Common myeloid progenitor, CD34-positive (primary cell): Measurements from ENCODE around the gene ADAMTS5.

Experiments
- CTCF ChIA-PET: fragments of 350-600 bp; sonication (Branson Sonifier 250); formaldehyde crosslinking; loops from one replicate; lab custom pipeline; 2021; ENCODE audit warnings: antibody characterized with exemption; lab: Charles Lee
- POLR2A ChIA-PET: fragments of 350-600 bp; sonication (Branson Sonifier 250); formaldehyde crosslinking; loops from one replicate; lab custom pipeline; 2021; ENCODE audit warnings: antibody characterized with exemption; lab: Charles Lee
- DNase-seq, 3 donors: peaks; one replicate each; pipeline versions ENCODE4 v3.0.0 to v3.0.0-alpha.2; 2013
- H3K27ac ChIP-seq, 2 experiments: 1 replicate in 1 of 2; 2 replicates in 1 of 2; pipeline ENCODE4 v1.7.0; 2013; ENCODE audit warnings: inconsistent platforms in 2 of 2, low read length in 2 of 2, mild to moderate bottlenecking in 2 of 2, low read depth in 1 of 2, moderate library complexity in 1 of 2; ENCODE audit not compliant: severe bottlenecking in 2 of 2, insufficient read depth in 1 of 2, poor library complexity in 1 of 2
- H3K27me3 ChIP-seq, 5 experiments: replicated peaks in 2 of 5; 1 replicate in 3 of 5; 2 replicates in 2 of 5; pipeline versions ENCODE4 v1.6.1 to v1.7.0; 2013; ENCODE audit warnings: low read length in 4 of 5, mild to moderate bottlenecking in 2 of 5, moderate library complexity in 2 of 5, inconsistent platforms in 1 of 5; ENCODE audit not compliant: insufficient read depth in 5 of 5, control insufficient read depth in 4 of 5
- H3K36me3 ChIP-seq, 4 experiments: 1 replicate in 2 of 4; 2 replicates in 2 of 4; pipeline versions ENCODE4 v1.6.1 to v1.7.0; 2013; ENCODE audit warnings: low read length in 3 of 4, control low read depth in 1 of 4, mild to moderate bottlenecking in 1 of 4; ENCODE audit not compliant: control insufficient read depth in 4 of 4, insufficient read depth in 4 of 4
- H3K4me1 ChIP-seq, 4 experiments: 1 replicate in 3 of 4; 2 replicates in 1 of 4; pipeline versions ENCODE4 v1.6.1 to v1.7.1; 2013; ENCODE audit warnings: low read length in 3 of 4, mild to moderate bottlenecking in 3 of 4, control low read depth in 1 of 4, inconsistent platforms in 1 of 4, moderate library complexity in 1 of 4; ENCODE audit not compliant: control insufficient read depth in 4 of 4, insufficient read depth in 4 of 4; ENCODE audit errors: control extremely low read depth in 1 of 4
- H3K4me3 ChIP-seq, 7 experiments: 1 replicate in 4 of 7; 2 replicates in 3 of 7; pipeline versions ENCODE4 v1.5.1 to v1.7.0; 2013; ENCODE audit warnings: mild to moderate bottlenecking in 7 of 7, low read length in 6 of 7, moderate library complexity in 6 of 7, inconsistent platforms in 2 of 7, low read depth in 2 of 7, control low read depth in 1 of 7; ENCODE audit not compliant: insufficient read depth in 4 of 7, control insufficient read depth in 1 of 7; ENCODE audit errors: extremely low read depth in 1 of 7
- H3K9me3 ChIP-seq, 5 experiments: 1 replicate in 4 of 5; 2 replicates in 1 of 5; pipeline versions ENCODE4 v1.6.1 to v1.7.1; 2013; ENCODE audit warnings: low read length in 4 of 5, mild to moderate bottlenecking in 2 of 5, inconsistent platforms in 1 of 5, low read depth in 1 of 5, moderate library complexity in 1 of 5; ENCODE audit not compliant: control insufficient read depth in 4 of 5, insufficient read depth in 2 of 5; ENCODE audit errors: control extremely low read depth in 1 of 5
- WGBS: methylation state at CpG from one replicate; pipeline ENCODE4 v1.1.5; 2013; ENCODE audit not compliant: insufficient coverage; 5-methylcytosine and 5-hydroxymethylcytosine counted together

The ADAMTS5 gene

DNA sequence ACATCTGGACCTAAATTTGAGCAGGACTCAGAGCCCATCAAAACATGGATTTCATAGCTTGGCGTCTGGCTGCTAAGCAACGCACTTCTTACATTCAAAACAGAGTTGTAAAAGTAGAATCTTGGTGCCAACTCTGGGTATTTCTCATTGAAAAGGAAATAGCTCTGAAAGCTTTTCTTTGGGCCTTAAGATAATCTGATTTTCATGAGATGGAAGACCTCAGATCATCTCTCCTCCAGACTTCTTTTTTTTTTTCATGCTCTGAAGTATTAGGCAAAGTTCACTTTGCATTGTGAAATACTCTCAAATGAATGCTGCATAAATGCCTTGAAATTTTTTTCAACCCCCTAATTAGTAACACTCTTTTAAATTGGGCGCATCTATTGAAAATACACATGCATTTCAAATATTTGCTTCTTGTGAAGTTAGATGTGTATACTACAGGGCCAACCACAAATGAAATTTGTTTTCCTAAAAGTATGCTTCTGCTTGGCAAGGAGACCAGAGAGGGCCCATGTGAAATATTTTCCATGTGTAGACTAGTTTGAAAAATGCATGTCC is 4.2 kb downstream of the ADAMTS5 start:
- no peak overlapping the region for H3K27ac ChIP-seq
- ChIA-PET CTCF (interaction anchor here (0.6 kb wide), 1 partner anchor 233 kb away, joined by 3 read pairs; no protein-coding TSS in a partner anchor), POLR2A (no interaction called here)
- H3K9me3 ChIP-seq, result no peaks in the 10 kb centered on the region
- DNase-seq, result no peak
- peaks cover 0 to 23% (median 17%) of the 10 kb centered on the region in 4 experiments for H3K4me1 ChIP-seq
- H3K27me3 ChIP-seq, result peaks cover 19 to 73% (median 30%) of the 10 kb centered on the region in 5 experiments
- H3K36me3 ChIP-seq, result no peaks in the 10 kb centered on the region
- H3K4me3 ChIP-seq, result no peak overlapping the region
- 100% methylated on average over 2 of the region's 3 CpGs for WGBS

DNA sequence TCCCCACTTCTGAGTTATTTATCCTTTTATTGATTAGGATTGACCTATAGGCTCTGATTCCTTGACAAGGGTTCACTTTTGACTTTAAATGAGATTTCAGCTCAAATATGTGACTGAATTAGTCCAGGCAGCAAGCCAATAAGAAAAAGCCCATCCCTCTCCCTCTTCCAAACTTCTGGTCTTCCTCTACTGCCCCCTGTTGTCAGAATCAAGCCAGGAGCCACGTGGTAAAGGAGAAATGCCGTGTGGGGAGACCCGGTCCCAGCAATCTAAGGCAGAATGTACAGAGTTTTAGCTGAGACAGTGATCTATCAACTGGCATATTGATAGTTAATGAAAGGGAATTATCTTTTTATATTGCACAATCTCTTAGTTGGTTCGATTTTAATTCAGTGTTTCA is 5.2 kb downstream of the ADAMTS5 start:
- DNase-seq, result no peak
- POLR2A ChIA-PET, result interaction anchor here (0.5 kb wide), 1 partner anchor 1117 kb away, joined by 3 read pairs; no protein-coding TSS in a partner anchor
- Histone ChIP-seq H3K4me3 (no peak overlapping the region), H3K36me3 (no peaks in the 10 kb centered on the region), H3K27me3 (peaks cover 16 to 63% (median 21%) of the 10 kb centered on the region in 5 experiments), H3K9me3 (no peaks in the 10 kb centered on the region), H3K4me1 (peaks cover 0 to 13% (median 7%) of the 10 kb centered on the region in 4 experiments), H3K27ac (no peak overlapping the region)
- WGBS, result 51% methylated on average over 3 of the region's 4 CpGs
- CTCF ChIA-PET, result interaction anchor here (1.4 kb wide), 1 partner anchor 13 kb away, joined by 3 read pairs; no protein-coding TSS in a partner anchor

DNA sequence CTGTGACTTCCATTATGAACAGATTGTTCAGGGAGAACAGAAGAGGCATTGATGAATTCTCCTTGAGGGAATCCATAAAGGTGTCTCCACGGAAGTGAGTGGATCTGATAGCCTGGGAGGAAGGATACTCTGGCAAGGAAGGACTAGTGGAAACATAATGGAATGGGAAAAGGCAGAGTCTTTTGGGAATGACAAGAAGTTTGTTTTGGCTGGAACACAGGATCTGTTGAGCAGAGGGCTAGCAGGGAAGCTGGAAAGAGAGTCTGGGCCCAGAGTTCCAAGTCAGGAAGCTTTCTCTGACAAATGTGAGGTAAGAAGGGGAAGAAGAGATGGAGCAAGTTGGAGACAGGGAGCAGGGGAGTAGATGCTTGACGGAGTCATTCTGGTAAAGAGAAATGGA is 8.1 kb downstream of the ADAMTS5 start:
- H3K27ac ChIP-seq, result no peak overlapping the region
- WGBS, result 88% methylated on average over 1 of the region's 2 CpGs
- H3K27me3 ChIP-seq, result peaks cover 6 to 35% (median 13%) of the 10 kb centered on the region in 5 experiments
- no peaks in the 10 kb centered on the region for H3K36me3 ChIP-seq
- POLR2A ChIA-PET, result no interaction called here
- no peak overlapping the region for H3K4me3 ChIP-seq
- H3K4me1 ChIP-seq, result no peaks in the 10 kb centered on the region
- H3K9me3 ChIP-seq, result no peaks in the 10 kb centered on the region
- no peak for DNase-seq
- CTCF ChIA-PET, result no interaction called here

DNA sequence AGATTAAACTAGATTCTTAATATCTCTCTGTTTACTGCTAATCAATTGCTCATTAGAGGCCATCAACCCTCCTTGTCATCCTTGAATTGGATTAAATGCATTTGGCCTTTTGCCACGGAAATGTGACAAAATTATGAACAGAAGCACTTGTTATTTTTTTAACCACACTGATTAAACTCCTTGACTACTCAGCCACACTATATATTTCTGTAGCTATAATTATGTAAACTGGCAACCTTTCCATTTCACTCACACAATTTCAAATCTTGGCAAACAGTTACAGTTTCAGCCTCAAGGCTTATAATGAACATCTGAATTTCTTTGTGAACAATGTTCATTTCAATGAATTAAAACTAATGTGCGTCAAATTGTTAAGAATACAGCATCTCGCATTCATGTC is 10.1 kb downstream of the ADAMTS5 start:
- H3K4me3 ChIP-seq, result no peak overlapping the region
- no peak overlapping the region for H3K27ac ChIP-seq
- H3K27me3 ChIP-seq, result peaks cover 0 to 30% (median 12%) of the 10 kb centered on the region in 5 experiments
- H3K4me1 ChIP-seq, result no peaks in the 10 kb centered on the region
- H3K36me3 ChIP-seq, result no peaks in the 10 kb centered on the region
- POLR2A ChIA-PET, result interaction anchor here (0.5 kb wide), 1 partner anchor 155 kb away, joined by 3 read pairs; no protein-coding TSS in a partner anchor
- no peak for DNase-seq
- CTCF ChIA-PET, result interaction anchor here (0.8 kb wide), 1 partner anchor 16 kb away, joined by 3 read pairs; no protein-coding TSS in a partner anchor
- 86% methylated on average over 1 of the region's 3 CpGs for WGBS
- no peaks in the 10 kb centered on the region for H3K9me3 ChIP-seq

DNA sequence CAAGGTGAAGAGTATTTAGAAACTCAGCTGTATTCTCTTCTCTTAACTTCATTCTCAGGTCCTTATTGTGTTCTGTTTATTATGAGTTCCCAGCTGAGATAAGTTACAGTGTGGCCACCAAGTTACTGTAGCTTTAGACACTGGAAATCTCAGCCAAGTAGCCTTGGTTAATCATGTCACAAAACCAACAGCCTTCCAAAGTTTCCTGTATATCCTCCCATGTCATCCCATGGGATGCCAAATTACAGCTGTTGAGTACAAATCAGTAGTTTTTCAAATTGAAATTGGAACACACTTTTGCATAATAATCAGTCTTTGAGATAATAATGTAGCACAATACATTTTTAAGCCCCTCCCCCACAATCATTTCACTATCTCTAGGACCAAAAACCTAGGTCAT is 10.7 kb downstream of the ADAMTS5 start:
- H3K27me3 ChIP-seq, result peaks cover 0 to 24% (median 6%) of the 10 kb centered on the region in 5 experiments
- CTCF ChIA-PET, result interaction anchor here (0.8 kb wide), 1 partner anchor 15 kb away, joined by 3 read pairs; no protein-coding TSS in a partner anchor
- H3K4me3 ChIP-seq, result no peak overlapping the region
- DNase-seq, result no peak
- H3K27ac ChIP-seq, result no peak overlapping the region
- POLR2A ChIA-PET, result interaction anchor here (0.5 kb wide), 1 partner anchor 155 kb away, joined by 3 read pairs; no protein-coding TSS in a partner anchor
- no peaks in the 10 kb centered on the region for H3K9me3 ChIP-seq
- no peaks in the 10 kb centered on the region for H3K4me1 ChIP-seq
- H3K36me3 ChIP-seq, result no peaks in the 10 kb centered on the region

DNA sequence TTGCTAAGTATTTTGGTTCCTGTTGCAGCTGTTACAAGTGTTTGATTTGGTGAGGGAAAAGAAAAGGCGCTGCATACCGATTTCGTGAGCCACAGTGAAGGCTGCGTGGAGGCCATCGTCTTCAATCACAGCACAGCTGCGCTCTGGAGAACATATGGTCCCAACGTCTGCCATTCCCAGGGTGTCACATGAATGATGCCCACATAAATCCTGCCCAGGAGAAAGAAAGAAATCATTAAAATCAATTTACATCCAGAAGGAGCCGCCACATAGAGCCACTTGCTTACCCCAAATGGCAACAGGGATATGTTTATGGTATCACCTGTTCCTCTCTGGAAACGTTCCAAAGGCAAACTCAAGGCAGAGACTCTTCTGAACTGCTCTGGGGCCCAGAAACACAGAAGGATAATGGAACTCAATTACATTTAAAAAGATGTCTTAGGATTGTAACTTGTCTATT is 12.2 kb downstream of the ADAMTS5 start:
- ChIA-PET CTCF (no interaction called here), POLR2A (no interaction called here)
- Histone ChIP-seq H3K9me3 (no peaks in the 10 kb centered on the region), H3K27ac (no peak overlapping the region), H3K36me3 (no peaks in the 10 kb centered on the region), H3K27me3 (peaks cover 0 to 17% (median 4%) of the 10 kb centered on the region in 5 experiments), H3K4me3 (no peak overlapping the region), H3K4me1 (no peaks in the 10 kb centered on the region)
- 93% methylated on average over 9 of the region's 9 CpGs for WGBS
- no peak for DNase-seq

DNA sequence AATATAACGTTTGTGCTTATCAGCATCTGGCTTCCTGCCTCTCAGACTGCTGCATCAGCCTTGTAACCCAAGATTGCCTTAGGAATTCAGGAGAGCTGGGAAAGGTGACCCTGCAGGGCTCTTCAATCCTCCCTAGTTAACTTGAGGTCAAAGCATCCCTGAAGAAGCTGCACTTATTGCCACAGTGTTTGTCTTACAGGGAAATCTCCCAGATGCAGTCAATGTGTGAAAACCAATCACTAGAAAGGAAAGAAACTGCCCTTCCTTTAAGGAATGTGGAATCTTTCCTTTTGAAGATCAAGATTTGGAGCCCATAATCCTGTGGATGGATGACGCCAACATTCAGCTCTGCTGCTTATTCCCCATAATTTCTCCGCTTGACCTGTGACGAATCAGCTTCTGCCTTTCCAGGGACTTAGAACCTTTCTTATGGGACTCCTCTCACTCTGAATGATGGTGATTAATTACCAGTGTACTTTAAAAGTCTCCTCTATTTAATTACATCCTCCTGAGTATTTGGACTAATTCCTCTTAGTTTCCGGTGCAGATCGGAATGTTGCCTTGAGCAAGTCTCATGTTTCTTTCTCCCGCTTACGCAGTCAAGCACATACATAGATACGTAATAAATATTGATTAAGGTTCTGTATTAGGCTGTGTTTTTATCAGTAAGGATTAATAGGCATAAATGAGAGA is 14.4 kb downstream of the ADAMTS5 start:
- Histone ChIP-seq H3K36me3 (no peaks in the 10 kb centered on the region), H3K27ac (no peak overlapping the region), H3K4me1 (no peaks in the 10 kb centered on the region), H3K4me3 (no peak overlapping the region), H3K27me3 (peaks cover 0 to 9% (median 0%) of the 10 kb centered on the region in 5 experiments), H3K9me3 (no peaks in the 10 kb centered on the region)
- CTCF ChIA-PET, result no interaction called here
- DNase-seq, result no peak
- 100% methylated on average over 1 of the region's 9 CpGs for WGBS
- POLR2A ChIA-PET, result no interaction called here
